ENCODE measurements around the gene URB2. TPM values are rescaled to one million over a fixed set of nuclear protein-coding genes. Genes with fewer than 3 reads are reported as not detected.

Gene URB2
- total and polyA plus RNA-seq, 4 donors: 1.2 to 10.5 (median 6.2) TPM

GRCh38 chr1:229642970-229643369 lies 16.9 kb downstream of the URB2 start:
- no peak for DNase-seq (ENCODE audit: low spot score)
- Histone ChIP-seq H3K36me3 (ENCODE audit: control insufficient read depth in 4 of 4, insufficient read depth in 3 of 4, low read depth in 1 of 4, low read length in 3 of 4) (peaks cover 6 to 44% (median 15%) of the 10 kb centered on the region in 4 donors), H3K27me3 (ENCODE audit: control insufficient read depth in 4 of 4, insufficient read depth in 4 of 4, low read length in 3 of 4) (no peaks in the 10 kb centered on the region), H3K4me1 (ENCODE audit: control insufficient read depth in 4 of 4, insufficient read depth in 4 of 4, low read length in 3 of 4) (no peaks in the 10 kb centered on the region), H3K9me3 (ENCODE audit: control insufficient read depth in 4 of 4, low read length in 3 of 4) (no peaks in the 10 kb centered on the region), H3K27ac (ENCODE audit: low read depth in 1 of 2, low read length in 2 of 2) (no peak overlapping the region), H3K4me3 (ENCODE audit: low read depth in 1 of 3, low read length in 3 of 3) (no peak overlapping the region), H3K9ac (ENCODE audit: low read depth in 1 of 2, low read length in 2 of 2) (no peak overlapping the region)
- no peak for TF ChIP-seq HNF4G (IDR thresholded peaks at IDR 0.05)
- no peak for TF ChIP-seq NR2F2 (IDR thresholded peaks at IDR 0.05)
- TF ChIP-seq, protein P1, sequence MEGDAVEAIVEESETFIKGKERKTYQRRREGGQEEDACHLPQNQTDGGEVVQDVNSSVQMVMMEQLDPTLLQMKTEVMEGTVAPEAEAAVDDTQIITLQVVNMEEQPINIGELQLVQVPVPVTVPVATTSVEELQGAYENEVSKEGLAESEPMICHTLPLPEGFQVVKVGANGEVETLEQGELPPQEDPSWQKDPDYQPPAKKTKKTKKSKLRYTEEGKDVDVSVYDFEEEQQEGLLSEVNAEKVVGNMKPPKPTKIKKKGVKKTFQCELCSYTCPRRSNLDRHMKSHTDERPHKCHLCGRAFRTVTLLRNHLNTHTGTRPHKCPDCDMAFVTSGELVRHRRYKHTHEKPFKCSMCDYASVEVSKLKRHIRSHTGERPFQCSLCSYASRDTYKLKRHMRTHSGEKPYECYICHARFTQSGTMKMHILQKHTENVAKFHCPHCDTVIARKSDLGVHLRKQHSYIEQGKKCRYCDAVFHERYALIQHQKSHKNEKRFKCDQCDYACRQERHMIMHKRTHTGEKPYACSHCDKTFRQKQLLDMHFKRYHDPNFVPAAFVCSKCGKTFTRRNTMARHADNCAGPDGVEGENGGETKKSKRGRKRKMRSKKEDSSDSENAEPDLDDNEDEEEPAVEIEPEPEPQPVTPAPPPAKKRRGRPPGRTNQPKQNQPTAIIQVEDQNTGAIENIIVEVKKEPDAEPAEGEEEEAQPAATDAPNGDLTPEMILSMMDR (IDR thresholded peaks at IDR 0.05; ENCODE audit: low read depth, low read length, missing input control): no peak
- TF ChIP-seq, protein P2, sequence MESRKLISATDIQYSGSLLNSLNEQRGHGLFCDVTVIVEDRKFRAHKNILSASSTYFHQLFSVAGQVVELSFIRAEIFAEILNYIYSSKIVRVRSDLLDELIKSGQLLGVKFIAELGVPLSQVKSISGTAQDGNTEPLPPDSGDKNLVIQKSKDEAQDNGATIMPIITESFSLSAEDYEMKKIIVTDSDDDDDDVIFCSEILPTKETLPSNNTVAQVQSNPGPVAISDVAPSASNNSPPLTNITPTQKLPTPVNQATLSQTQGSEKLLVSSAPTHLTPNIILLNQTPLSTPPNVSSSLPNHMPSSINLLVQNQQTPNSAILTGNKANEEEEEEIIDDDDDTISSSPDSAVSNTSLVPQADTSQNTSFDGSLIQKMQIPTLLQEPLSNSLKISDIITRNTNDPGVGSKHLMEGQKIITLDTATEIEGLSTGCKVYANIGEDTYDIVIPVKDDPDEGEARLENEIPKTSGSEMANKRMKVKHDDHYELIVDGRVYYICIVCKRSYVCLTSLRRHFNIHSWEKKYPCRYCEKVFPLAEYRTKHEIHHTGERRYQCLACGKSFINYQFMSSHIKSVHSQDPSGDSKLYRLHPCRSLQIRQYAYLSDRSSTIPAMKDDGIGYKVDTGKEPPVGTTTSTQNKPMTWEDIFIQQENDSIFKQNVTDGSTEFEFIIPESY (IDR thresholded peaks at IDR 0.05): no peak
- TF ChIP-seq GABPA (IDR thresholded peaks at IDR 0.05 in 1 of 2, conservative IDR thresholded peaks at IDR 0.05 in 1 of 2): no peak
- TF ChIP-seq YY1 (IDR thresholded peaks at IDR 0.05): no peak
- TF ChIP-seq FOXA2 (IDR thresholded peaks at IDR 0.05): no peak
- TF ChIP-seq HNF4A (conservative IDR thresholded peaks at IDR 0.05): no peak
- TF ChIP-seq SP1 (IDR thresholded peaks at IDR 0.05): no peak
- TF ChIP-seq RAD21 (IDR thresholded peaks at IDR 0.05): no peak
- no peak for TF ChIP-seq RXRA (IDR thresholded peaks at IDR 0.05)
- WGBS: 96% methylated on average over 4 of the region's 4 CpGs

GRCh38 chr1:229643996-229644745 lies 18.1 kb downstream of the URB2 start:
- Histone ChIP-seq H3K9ac (ENCODE audit: low read depth in 1 of 2, low read length in 2 of 2) (no peak overlapping the region), H3K36me3 (ENCODE audit: control insufficient read depth in 4 of 4, insufficient read depth in 3 of 4, low read depth in 1 of 4, low read length in 3 of 4) (peaks cover 6 to 54% (median 24%) of the 10 kb centered on the region in 4 donors), H3K9me3 (ENCODE audit: control insufficient read depth in 4 of 4, low read length in 3 of 4) (no peaks in the 10 kb centered on the region), H3K27ac (ENCODE audit: low read depth in 1 of 2, low read length in 2 of 2) (no peak overlapping the region), H3K4me1 (ENCODE audit: control insufficient read depth in 4 of 4, insufficient read depth in 4 of 4, low read length in 3 of 4) (no peaks in the 10 kb centered on the region), H3K27me3 (ENCODE audit: control insufficient read depth in 4 of 4, insufficient read depth in 4 of 4, low read length in 3 of 4) (no peaks in the 10 kb centered on the region), H3K4me3 (ENCODE audit: low read depth in 1 of 3, low read length in 3 of 3) (no peak overlapping the region)
- no peak for DNase-seq (ENCODE audit: low spot score)
- TF ChIP-seq YY1 (IDR thresholded peaks at IDR 0.05) (no peak), HNF4A (conservative IDR thresholded peaks at IDR 0.05) (no peak), EGR1 (IDR thresholded peaks at IDR 0.05; ENCODE audit: low read depth in 2 of 2) (no peak), GABPA (IDR thresholded peaks at IDR 0.05 in 1 of 2, conservative IDR thresholded peaks at IDR 0.05 in 1 of 2) (no peak), TAF1 (conservative IDR thresholded peaks at IDR 0.05) (no peak), JUND (IDR thresholded peaks at IDR 0.05) (no peak), RAD21 (IDR thresholded peaks at IDR 0.05) (no peak), FOXA1 (IDR thresholded peaks at IDR 0.05) (no peak), FOXA2 (IDR thresholded peaks at IDR 0.05) (no peak), HNF4G (IDR thresholded peaks at IDR 0.05) (no peak), RXRA (IDR thresholded peaks at IDR 0.05) (no peak), NR2F2 (IDR thresholded peaks at IDR 0.05) (no peak), SP1 (IDR thresholded peaks at IDR 0.05) (no peak)
- TF ChIP-seq, protein P3, sequence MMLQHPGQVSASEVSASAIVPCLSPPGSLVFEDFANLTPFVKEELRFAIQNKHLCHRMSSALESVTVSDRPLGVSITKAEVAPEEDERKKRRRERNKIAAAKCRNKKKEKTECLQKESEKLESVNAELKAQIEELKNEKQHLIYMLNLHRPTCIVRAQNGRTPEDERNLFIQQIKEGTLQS (IDR thresholded peaks at IDR 0.05): no peak
- TF ChIP-seq, protein P1 (IDR thresholded peaks at IDR 0.05; ENCODE audit: low read depth, low read length, missing input control): no peak
- TF ChIP-seq, protein P4, sequence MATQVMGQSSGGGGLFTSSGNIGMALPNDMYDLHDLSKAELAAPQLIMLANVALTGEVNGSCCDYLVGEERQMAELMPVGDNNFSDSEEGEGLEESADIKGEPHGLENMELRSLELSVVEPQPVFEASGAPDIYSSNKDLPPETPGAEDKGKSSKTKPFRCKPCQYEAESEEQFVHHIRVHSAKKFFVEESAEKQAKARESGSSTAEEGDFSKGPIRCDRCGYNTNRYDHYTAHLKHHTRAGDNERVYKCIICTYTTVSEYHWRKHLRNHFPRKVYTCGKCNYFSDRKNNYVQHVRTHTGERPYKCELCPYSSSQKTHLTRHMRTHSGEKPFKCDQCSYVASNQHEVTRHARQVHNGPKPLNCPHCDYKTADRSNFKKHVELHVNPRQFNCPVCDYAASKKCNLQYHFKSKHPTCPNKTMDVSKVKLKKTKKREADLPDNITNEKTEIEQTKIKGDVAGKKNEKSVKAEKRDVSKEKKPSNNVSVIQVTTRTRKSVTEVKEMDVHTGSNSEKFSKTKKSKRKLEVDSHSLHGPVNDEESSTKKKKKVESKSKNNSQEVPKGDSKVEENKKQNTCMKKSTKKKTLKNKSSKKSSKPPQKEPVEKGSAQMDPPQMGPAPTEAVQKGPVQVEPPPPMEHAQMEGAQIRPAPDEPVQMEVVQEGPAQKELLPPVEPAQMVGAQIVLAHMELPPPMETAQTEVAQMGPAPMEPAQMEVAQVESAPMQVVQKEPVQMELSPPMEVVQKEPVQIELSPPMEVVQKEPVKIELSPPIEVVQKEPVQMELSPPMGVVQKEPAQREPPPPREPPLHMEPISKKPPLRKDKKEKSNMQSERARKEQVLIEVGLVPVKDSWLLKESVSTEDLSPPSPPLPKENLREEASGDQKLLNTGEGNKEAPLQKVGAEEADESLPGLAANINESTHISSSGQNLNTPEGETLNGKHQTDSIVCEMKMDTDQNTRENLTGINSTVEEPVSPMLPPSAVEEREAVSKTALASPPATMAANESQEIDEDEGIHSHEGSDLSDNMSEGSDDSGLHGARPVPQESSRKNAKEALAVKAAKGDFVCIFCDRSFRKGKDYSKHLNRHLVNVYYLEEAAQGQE (IDR thresholded peaks at IDR 0.05): no peak
- TF ChIP-seq, protein P5, sequence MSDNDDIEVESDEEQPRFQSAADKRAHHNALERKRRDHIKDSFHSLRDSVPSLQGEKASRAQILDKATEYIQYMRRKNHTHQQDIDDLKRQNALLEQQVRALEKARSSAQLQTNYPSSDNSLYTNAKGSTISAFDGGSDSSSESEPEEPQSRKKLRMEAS (IDR thresholded peaks at IDR 0.05): no peak
- TF ChIP-seq, protein P2 (IDR thresholded peaks at IDR 0.05): no peak
- WGBS: 95% methylated on average over 6 of the region's 6 CpGs

All from liver (tissue), 9 donors.